Muscle of leg (tissue), 11 donors: ENCODE data around the gene ERO1A. TPM values are rescaled to one million over a fixed set of nuclear protein-coding genes. Genes with fewer than 3 reads are reported as not detected.

Source experiments
- DNase-seq: peaks from one replicate; pipeline ENCODE4 v3.0.0; 2013
- H3K27ac ChIP-seq: one replicate; pipeline ENCODE4 v1.5.1; 2013; ENCODE audit warnings: mild to moderate bottlenecking, low read length, control low read depth
- H3K27me3 ChIP-seq: one replicate; pipeline ENCODE4 v1.6.1; 2013; ENCODE audit warnings: low read length; ENCODE audit not compliant: control insufficient read depth, insufficient read depth
- H3K36me3 ChIP-seq: one replicate; pipeline ENCODE4 v1.6.1; 2013; ENCODE audit warnings: low read length; ENCODE audit not compliant: control insufficient read depth, insufficient read depth
- H3K4me1 ChIP-seq: one replicate; pipeline ENCODE4 v1.6.1; 2013; ENCODE audit warnings: low read length; ENCODE audit not compliant: control insufficient read depth, insufficient read depth
- H3K4me3 ChIP-seq: one replicate; pipeline ENCODE4 v1.5.1; 2013; ENCODE audit warnings: low read length, control low read depth
- H3K9me3 ChIP-seq: replicated peaks from 2 replicates; pipeline ENCODE4 v1.6.1; 2013; ENCODE audit warnings: low read depth, low read length; ENCODE audit not compliant: control insufficient read depth
- WGBS: methylation state at CpG from one replicate; pipeline ENCODE4 v1.1.5; 2013; ENCODE audit warnings: missing lambda C conversion rate; ENCODE audit not compliant: insufficient coverage; 5-methylcytosine and 5-hydroxymethylcytosine counted together
- polyA plus RNA-seq, 8 donors: library from polyadenylated mRNA; unstranded; fragments of 120-200 nt; gene quantifications; one replicate each; pipeline versions ENCODE4 v1.2.1 to v1.2.3, GENCODE V29; 2013; ENCODE audit warnings: inconsistent platforms in 1 of 8, low replicate concordance in 1 of 8; ENCODE audit not compliant: insufficient read length in 8 of 8, insufficient read depth in 1 of 8
- total RNA-seq: library from RNA; stranded (reverse); fragments of 120-200 nt; gene quantifications from one replicate; pipeline ENCODE4 v1.2.4, GENCODE V29; 2013

Gene ERO1A
- total and polyA plus RNA-seq, 9 donors: 9.7 to 20.3 (median 15.7) TPM

DNA sequence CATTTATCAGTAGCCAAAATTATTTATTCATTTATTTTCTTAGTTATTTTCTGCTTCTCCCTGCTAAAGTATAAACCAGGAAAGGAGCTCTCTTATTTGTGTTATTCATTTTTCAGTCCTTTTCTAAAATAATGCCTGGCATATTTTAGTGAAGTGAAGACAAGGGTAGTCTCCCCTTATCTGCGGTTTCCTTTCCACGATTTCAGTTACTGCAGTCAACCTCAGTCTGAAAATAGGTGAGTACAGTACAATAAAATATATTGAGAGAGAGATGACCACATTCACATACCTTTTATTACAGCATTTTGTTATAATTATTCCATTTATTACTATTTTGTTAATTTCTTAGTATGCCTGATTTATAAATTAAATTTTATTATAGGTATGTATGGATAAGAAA is 85.2 kb downstream of the ERO1A start:
- H3K27ac ChIP-seq: no peak overlapping the region
- no peak overlapping the region for H3K4me3 ChIP-seq
- H3K4me1 ChIP-seq: no peaks in the 10 kb centered on the region
- H3K36me3 ChIP-seq: no peaks in the 10 kb centered on the region
- no CpG with 5 or more reads among the region's 2 CpGs for WGBS
- no peaks in the 10 kb centered on the region for H3K27me3 ChIP-seq
- no peak for DNase-seq
- no peaks in the 10 kb centered on the region for H3K9me3 ChIP-seq

DNA sequence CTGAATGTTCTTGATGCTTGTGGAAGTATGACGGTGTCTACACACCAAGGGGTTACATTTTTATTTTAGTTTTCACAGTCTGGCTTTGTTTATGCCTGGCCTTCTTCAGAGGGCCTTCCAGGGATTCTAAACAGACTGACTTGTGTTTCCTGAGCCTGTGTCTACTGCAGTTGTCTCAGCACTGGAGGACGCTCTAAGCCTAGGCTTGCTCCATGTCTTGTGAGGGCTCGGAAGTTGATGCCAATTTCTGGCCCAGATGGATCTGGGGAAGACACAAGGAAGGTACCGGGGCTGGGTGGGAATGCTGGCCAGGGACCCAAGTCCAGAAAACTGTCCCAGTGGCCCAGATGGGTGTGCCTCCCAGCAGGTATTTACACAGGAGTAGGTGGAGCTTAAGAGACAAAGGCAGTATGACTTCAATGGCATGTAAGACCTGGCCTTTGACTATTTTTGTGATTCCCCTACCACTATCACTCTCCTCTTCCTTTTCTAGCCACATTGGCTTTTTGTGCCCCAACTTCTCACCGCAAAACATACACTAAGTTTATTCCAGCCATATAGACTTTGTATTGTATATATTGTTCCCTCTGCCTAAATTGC is 85.8 kb downstream of the ERO1A start:
- 94% methylated on average over 3 of the region's 5 CpGs for WGBS
- Histone ChIP-seq H3K9me3 (peaks cover 2% of the 10 kb centered on the region), H3K27ac (no peak overlapping the region), H3K36me3 (no peaks in the 10 kb centered on the region), H3K27me3 (no peaks in the 10 kb centered on the region), H3K4me1 (no peaks in the 10 kb centered on the region), H3K4me3 (no peak overlapping the region)
- no peak for DNase-seq

DNA sequence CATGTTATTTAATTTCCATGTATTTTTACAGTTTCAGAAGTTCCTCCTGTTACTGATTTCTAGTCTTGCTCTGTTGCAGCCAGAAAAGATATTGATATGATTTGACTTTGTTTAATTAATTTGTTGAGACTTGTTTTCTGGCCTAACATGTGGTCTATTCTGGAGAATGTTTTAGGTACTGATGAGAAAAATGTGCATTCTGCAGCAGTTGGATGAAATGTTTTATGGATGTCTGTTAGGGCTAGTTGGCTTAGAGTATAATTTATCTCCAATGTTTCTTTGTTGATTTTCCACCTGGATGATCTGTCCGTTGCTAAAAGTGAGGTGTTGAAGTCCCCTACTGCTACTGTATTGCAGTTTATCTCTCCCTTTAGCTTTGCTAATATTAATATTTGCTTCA is 88.3 kb downstream of the ERO1A start:
- Histone ChIP-seq H3K27me3 (no peaks in the 10 kb centered on the region), H3K4me1 (no peaks in the 10 kb centered on the region), H3K27ac (no peak overlapping the region), H3K36me3 (no peaks in the 10 kb centered on the region), H3K4me3 (no peak overlapping the region), H3K9me3 (peaks cover 4% of the 10 kb centered on the region)
- WGBS: no CpG with 5 or more reads among the region's 1 CpG
- no peak for DNase-seq

DNA sequence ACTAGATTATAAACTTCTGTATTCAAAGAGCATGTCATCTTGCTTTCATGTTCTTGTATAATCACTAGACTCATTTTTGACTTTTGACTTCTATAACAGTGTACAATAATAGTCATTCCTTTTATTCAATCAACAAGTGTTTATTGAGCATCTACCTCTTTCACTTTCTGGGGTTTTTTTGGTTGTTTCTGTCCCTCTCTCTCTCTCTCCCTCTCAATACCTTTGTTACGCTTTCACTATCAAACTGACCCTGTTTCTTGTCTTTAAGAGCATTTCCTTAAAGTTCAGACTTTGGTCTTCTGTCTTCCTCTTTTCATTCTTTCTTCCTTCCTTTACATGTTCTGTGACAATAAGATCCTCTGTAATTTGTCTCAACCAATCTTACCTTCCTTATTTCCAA is 93.2 kb downstream of the ERO1A start:
- no peaks in the 10 kb centered on the region for H3K36me3 ChIP-seq
- H3K4me1 ChIP-seq: no peaks in the 10 kb centered on the region
- H3K4me3 ChIP-seq: no peak overlapping the region
- 78% methylated on average over 1 of the region's 1 CpG for WGBS
- no peak for DNase-seq
- H3K27me3 ChIP-seq: no peaks in the 10 kb centered on the region
- H3K9me3 ChIP-seq: peaks cover 4% of the 10 kb centered on the region
- H3K27ac ChIP-seq: no peak overlapping the region

DNA sequence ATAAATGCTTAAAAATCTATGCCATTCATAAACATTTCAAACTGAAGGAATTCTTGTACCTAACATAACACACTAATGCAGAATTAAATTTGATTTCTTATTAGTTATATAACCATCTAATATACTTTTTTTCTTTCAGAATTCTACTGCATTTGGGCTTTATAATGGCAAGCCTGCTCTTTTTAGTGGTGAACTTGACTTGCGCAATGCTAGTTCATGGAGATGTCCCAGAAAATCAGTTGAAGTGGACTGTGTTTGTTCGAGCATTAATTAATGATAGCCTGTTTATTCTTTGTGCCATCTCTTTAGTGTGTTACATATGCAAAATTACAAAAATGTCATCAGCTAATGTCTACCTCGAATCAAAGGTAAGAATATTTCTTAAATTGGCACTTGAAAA is 95.4 kb downstream of the ERO1A start:
- Histone ChIP-seq H3K27ac (no peak overlapping the region), H3K4me1 (no peaks in the 10 kb centered on the region), H3K4me3 (no peak overlapping the region), H3K36me3 (no peaks in the 10 kb centered on the region), H3K27me3 (no peaks in the 10 kb centered on the region), H3K9me3 (peaks cover 4% of the 10 kb centered on the region)
- no peak for DNase-seq
- no CpG with 5 or more reads among the region's 3 CpGs for WGBS

DNA sequence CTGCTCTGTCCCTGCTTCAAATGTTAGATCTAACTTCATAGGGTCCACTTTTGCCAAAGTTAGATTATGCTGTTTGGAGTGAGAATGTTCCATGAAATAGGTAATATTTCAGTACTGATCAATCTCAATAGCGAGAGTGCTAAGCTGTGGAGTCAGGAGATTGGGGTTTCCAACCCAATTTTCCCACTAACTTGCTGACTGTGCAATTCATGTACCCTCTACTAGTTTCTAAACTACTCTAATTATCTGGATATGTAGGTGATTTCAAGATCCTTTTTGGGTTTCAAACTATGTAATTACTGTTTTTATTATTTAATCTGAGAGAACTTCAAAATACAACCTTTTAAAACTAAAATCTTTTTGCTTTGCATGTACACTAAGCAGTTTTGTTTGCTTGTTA is 96.8 kb downstream of the ERO1A start:
- DNase-seq: no peak
- Histone ChIP-seq H3K9me3 (no peaks in the 10 kb centered on the region), H3K36me3 (no peaks in the 10 kb centered on the region), H3K27ac (no peak overlapping the region), H3K27me3 (no peaks in the 10 kb centered on the region), H3K4me1 (no peaks in the 10 kb centered on the region), H3K4me3 (no peak overlapping the region)
- WGBS: no CpG with 5 or more reads among the region's 1 CpG

DNA sequence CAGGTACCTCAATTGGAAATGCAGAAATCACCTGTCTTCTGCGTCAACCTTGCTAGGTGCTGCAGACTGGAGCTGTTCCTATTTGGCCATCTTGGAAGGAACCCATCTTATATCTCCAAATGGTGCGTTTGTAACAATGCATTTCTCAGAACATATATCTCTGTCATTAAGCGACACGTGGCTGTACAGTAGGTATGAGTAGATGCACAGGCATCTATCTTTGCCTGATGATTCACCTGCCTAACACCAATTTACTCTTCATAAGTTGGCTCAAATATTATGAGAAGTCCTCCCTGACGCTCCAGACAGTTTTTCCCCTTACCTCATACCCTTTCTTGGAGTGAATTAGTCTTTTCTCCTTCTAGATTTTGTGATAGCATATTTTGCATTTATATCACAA is 98.5 kb downstream of the ERO1A start:
- H3K36me3 ChIP-seq: no peaks in the 10 kb centered on the region
- no peaks in the 10 kb centered on the region for H3K9me3 ChIP-seq
- H3K27me3 ChIP-seq: no peaks in the 10 kb centered on the region
- 40% methylated on average over 1 of the region's 5 CpGs for WGBS
- no peaks in the 10 kb centered on the region for H3K4me1 ChIP-seq
- H3K4me3 ChIP-seq: no peak overlapping the region
- DNase-seq: no peak
- H3K27ac ChIP-seq: no peak overlapping the region

DNA sequence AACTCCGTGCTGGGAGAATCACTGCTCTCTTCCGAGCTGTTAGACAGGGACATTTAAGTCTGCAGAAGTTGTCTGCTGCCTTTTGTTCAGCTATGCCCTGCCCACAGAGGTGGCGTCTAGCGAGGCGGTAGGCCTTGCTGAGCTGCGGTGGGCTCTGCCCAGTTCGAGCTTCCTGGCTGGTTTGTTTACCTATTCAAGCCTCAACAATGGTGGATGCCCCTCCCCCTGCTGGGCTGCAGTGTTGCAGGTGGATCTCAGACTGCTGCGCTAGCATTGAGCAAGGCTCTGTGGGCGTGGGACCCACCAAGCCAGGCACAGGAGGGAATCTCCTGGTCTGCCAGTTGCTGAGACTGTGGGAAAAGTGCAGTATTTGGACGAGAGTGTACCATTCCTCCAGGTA is 99.0 kb downstream of the ERO1A start:
- H3K9me3 ChIP-seq: no peaks in the 10 kb centered on the region
- no peak for DNase-seq
- no peak overlapping the region for H3K27ac ChIP-seq
- H3K4me1 ChIP-seq: no peaks in the 10 kb centered on the region
- H3K27me3 ChIP-seq: no peaks in the 10 kb centered on the region
- no peak overlapping the region for H3K4me3 ChIP-seq
- no peaks in the 10 kb centered on the region for H3K36me3 ChIP-seq
- 94% methylated on average over 10 of the region's 10 CpGs for WGBS

DNA sequence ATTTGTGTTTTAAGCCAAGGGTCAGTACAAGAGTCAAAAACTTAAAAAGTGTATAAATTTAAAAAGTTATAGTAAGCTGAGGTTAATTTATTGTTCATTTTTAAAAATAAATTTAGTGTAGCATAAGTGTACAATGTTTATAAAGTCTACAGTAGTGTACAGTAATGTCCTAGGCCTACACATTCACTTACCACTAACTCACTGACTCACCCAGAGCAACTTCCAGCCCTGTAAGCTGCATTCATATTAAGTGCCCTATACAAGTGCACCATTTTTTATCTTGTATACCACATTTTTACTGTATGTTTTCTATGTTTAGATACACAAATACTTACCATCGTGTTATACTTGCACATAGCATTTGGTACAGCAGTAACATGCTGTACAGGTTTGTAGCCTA is 105.0 kb downstream of the ERO1A start:
- H3K36me3 ChIP-seq: no peaks in the 10 kb centered on the region
- no peaks in the 10 kb centered on the region for H3K4me1 ChIP-seq
- no peak overlapping the region for H3K4me3 ChIP-seq
- H3K27ac ChIP-seq: no peak overlapping the region
- no CpG with 5 or more reads among the region's 1 CpG for WGBS
- no peaks in the 10 kb centered on the region for H3K9me3 ChIP-seq
- DNase-seq: no peak
- no peaks in the 10 kb centered on the region for H3K27me3 ChIP-seq
